Measurements from ENCODE around the gene PPP1R8.

PPP1R8 gene

GRCh38 chr1:27872802-27873551 lies 42.4 kb downstream of the PPP1R8 start:
- DNase-seq = no peak

GRCh38 chr1:27873671-27874384 lies 43.2 kb downstream of the PPP1R8 start:
- DNase-seq = no peak

GRCh38 chr1:27876341-27877114 lies 45.9 kb downstream of the PPP1R8 start:
- no peak for DNase-seq

GRCh38 chr1:27877115-27877416 lies 46.5 kb downstream of the PPP1R8 start:
- no peak for DNase-seq

- DNase-seq = no peak
Measured at GRCh38 chr1:27878039-27878438, 47.5 kb downstream of the PPP1R8 start.

GRCh38 chr1:27878787-27879335 lies 48.3 kb downstream of the PPP1R8 start:
- no peak for DNase-seq

- DNase-seq = no peak
Measured at GRCh38 chr1:27879374-27880082, 48.9 kb downstream of the PPP1R8 start.

- DNase-seq = no peak
Measured at GRCh38 chr1:27882543-27882903, 51.9 kb downstream of the PPP1R8 start.

GRCh38 chr1:27883536-27883935 lies 53.0 kb downstream of the PPP1R8 start:
- DNase-seq = no peak

GRCh38 chr1:27884006-27884954 lies 53.7 kb downstream of the PPP1R8 start:
- no peak for DNase-seq

GRCh38 chr1:27885114-27885528 lies 54.5 kb downstream of the PPP1R8 start:
- DNase-seq = no peak

GRCh38 chr1:27885621-27886352 lies 55.2 kb downstream of the PPP1R8 start:
- DNase-seq = no peak

- DNase-seq = no peak
Measured at GRCh38 chr1:27886353-27886679, 55.7 kb downstream of the PPP1R8 start.

GRCh38 chr1:27886744-27887143 lies 56.2 kb downstream of the PPP1R8 start:
- DNase-seq = no peak

- no peak for DNase-seq
Measured at GRCh38 chr1:27887215-27888021, 56.8 kb downstream of the PPP1R8 start.

- DNase-seq = no peak
Measured at GRCh38 chr1:27889506-27889905, 58.9 kb downstream of the PPP1R8 start.

GRCh38 chr1:27891196-27891889 lies 60.8 kb downstream of the PPP1R8 start:
- no peak for DNase-seq

GRCh38 chr1:27894521-27894920 lies 63.9 kb downstream of the PPP1R8 start:
- no peak for DNase-seq

Data from retina (tissue), 1 donor.